GM10266 (cell line): ENCODE measurements around the gene NDUFA12.
A peak's percentile ranks its signal among the peaks of the same experiment; 100 is the strongest.

ENCODE experiments used
- DNase-seq: peaks from one replicate; pipeline ENCODE4 v3.0.0; 2012; ENCODE audit errors: extremely low spot score
- CTCF ChIP-seq: IDR thresholded peaks from 2 replicates; pipeline ENCODE4 v1.5.1; 2012; ENCODE audit warnings: mild to moderate bottlenecking, low read depth; ENCODE audit not compliant: control insufficient read depth, insufficient read depth; ENCODE audit errors: missing control alignments

Gene NDUFA12

GRCh38 chr12:94929780-94930179, 73.7 kb downstream of the NDUFA12 start:
- DNase-seq = no peak
- TF ChIP-seq CTCF = no peak

DNA sequence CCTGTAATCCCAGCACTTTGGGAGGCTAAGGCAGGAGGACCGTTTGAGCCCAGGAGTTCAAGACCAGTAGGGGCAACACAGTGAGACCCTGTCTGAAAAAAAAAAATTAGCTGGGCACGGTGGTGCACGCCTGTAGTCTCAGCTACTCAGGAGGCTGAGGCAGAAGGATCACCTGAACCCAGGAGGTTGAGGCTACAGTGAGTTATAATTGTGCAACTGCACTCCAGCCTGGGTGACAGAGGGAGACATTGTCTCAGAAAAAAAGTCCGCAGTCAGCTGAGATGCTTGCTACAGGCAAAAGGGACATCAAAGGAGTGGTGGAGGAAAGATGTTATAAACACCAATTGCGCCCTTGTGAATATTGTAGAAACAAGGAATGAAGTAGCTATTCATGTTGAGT, 77.8 kb downstream of the NDUFA12 start:
- peak; percentile 6 for TF ChIP-seq CTCF
- DNase-seq = no peak

DNA sequence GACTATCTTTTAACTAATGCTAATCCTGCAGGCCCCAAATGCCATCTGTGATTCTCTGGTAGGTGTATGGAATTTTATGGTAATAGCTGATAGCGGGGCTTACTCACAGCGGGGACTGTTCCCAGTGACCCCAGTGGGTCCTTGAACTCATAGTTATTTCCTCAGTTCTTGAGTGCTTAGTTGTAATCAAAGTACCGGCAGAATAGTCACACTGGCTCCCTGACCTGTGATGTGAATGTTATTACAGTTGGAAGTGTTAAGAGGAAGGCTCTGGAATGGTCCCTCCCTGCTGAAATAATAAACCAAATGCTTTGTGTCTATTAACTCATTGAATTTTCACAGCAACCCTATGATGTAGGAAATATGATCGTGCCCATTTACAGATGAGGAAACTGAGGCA, 78.3 kb downstream of the NDUFA12 start:
- no peak for DNase-seq
- TF ChIP-seq CTCF = no peak

DNA sequence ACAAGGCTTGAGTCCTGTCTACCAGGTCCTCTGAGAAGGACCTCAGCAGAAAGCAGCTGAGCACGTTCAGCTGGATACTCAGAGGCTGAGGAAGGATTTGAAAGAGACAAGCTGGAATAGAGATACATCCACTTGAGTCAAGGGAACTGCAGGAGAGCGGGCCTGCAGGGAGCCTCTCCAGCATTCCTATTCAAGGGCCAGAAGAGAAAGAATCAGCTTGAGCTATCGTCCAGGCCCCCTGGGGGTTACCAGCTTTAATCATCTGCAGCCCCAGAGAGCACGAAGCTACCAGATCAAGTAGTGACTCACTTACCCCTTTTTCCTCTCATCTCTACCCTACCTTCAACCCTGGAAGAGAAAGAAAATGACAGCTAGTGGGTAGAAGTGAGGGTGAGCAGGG, 80.9 kb downstream of the NDUFA12 start:
- DNase-seq = no peak
- no peak for TF ChIP-seq CTCF
